GM15510 (cell line): ENCODE data around the gene ZNF274.

Experiments
- POLR2A ChIP-seq: IDR thresholded peaks from 3 replicates; pipeline ENCODE4 v1.6.1; 2011; ENCODE audit warnings: borderline replicate concordance; ENCODE audit not compliant: insufficient read length; ENCODE audit errors: extremely low read depth

Gene ZNF274

DNA sequence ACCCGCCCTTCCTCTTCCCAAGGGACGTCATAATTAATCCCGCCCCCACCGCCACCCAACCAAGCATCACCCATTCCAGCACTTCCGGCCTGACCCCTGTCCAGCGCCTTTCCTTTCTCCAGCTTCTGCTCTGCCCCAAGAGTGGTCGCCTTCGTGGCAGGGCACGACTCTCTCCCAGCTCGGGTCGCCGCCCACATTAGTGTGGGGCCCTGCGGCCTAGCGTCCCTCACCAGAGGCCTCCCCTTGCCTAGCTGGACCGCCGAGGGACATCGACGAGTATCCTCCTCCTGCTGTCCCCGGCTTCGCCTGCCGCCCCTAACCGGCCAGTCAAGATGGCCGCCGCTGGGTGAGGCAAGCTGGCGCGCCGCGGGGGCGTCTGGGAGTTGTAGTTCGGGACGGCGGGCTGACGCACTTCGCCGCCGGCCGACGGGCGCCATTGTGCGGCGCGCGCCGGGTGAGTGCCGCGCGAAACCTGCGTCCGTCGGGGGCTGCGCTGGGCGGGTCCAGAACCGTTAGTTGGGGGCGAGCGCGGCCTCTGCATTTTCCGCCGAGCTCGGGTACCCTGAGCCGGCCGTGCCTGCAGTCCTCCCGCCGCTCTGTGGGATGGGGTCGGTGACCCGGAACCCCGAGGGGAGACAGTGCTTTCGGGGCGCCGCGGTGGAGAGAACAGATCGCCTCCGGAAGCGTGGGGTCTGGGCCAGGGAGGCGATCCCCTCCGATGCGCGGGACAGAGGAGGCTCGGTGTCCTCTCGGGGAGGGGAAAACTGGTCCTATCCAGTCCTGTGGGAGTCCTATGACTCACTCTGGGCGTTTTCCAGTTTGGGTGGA, at the start of gene ZNF274:
Gene ZNF274 (plus strand): TSS at position 73 of the 828 bp plus-strand sequence. CDS start 905 bp downstream, outside the sequence.
- TF ChIP-seq POLR2A: peak; percentile 89

DNA sequence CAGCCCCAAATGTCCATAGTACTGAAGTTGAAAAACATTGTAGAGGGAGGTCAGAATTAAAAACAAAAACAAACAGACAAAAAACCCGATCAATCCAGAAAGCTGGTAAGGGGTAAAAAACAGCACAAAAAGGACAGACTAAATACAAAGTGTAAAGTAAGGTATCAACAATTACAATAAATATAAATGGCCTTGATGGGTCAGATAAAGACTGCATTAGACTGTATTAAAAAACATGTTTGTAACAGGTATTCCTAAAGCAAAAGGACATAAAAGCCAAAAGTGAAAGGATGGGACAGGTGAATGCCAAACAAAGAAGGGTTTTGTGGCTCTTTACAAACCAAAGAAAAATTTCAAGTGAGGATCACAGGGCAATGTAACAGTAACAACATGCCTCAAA, 48.6 kb upstream of the ZNF274 start:
- no peak for TF ChIP-seq POLR2A

- no peak for TF ChIP-seq POLR2A
Observed at GRCh38 chr19:58145849-58146248, 37.0 kb upstream of the ZNF274 start.

- TF ChIP-seq POLR2A: peak; percentile 67
Observed at GRCh38 chr19:58150328-58150921, 32.4 kb upstream of the ZNF274 start, which contains the start of gene ZNF329. Gene ZNF329, minus strand, starts transcription at chr19:58150789. Its CDS starts 21,286 bp downstream, at chr19:58129503.

DNA sequence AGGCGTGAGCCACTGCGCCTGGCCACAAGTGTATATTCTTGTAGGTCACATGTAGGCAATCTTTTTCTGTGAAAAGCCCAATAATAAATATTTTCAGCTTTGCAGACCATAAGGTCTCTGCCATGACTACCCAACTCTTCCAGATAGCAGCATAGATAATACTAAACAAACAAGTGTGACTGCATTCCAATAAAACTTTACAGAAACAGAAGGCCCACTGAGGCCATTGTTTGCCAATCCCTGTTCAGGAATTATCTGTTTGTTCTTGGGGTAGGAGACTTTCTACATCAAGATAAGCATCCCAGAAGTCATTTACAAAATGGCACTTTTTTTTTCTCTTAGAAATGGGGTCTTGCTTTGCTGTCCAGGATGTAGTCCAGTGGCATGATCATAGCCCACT, 29.5 kb upstream of the ZNF274 start:
- TF ChIP-seq POLR2A: no peak

DNA sequence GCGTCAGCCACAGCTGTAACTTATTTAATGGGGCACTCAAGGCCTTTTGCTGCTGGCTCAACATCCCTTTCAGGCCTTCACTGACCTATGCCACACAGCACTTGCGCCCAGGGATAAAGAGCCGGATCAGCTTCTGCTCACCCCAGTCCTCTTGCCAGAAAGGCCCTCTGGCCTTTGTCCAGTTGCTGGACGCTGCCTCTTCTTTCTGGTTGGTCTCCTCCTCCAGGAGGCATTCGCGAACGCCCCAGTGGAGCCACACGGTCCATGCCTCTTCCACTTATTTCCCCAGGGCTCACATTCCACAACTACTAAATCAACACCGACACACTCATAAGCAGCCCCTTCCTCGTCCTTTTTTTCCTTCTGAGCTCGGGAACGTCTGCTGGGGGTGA, 28.6 kb upstream of the ZNF274 start:
- TF ChIP-seq POLR2A: no peak

DNA sequence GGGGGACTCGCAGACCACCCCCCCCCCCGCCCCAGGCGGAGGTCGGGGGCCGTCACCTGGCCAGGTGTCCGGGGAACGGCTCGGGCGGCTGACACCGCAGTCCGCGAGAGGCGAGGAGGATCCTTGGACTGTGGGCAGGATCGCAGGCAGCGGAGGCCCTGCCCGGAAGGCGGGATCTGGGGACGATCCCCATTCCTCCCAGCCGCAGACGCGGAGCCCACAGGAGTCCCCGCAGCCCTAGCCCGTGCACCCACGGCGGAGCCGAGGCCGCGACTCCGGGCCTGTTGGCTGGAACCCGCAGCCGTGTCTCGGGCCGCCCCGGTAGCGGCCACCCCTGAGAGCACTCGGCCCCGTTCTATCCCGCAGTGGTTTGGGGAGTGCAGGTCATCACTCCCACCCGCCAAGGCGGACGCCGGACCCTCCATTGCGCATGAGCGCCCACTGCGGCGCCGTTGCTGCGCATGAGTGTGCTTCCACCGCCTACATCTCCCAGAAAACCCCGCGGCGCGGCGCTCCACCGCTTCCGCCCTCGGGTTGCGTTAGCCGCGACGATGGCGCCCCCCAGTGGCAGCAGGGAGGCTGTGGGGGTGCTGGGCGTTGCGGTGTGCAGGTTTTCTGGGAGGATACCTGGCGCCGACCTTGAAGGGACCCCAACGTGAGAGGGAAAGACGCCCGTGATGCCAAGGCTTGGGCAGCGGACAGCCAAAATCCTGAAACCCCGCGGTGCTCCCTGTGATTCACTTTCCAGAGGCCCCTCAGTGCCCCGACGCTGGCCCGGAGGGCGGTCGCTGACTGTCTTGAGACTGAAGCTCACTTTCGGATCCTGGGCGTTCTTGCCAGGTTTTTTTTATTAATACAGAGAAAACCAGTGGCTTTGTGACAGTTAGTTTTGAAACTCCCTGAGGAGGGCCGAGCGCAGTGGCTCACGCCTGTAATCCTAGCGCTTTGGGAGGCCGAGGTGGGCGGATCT, 27.9 kb upstream of the ZNF274 start:
- peak; percentile 44 for TF ChIP-seq POLR2A

DNA sequence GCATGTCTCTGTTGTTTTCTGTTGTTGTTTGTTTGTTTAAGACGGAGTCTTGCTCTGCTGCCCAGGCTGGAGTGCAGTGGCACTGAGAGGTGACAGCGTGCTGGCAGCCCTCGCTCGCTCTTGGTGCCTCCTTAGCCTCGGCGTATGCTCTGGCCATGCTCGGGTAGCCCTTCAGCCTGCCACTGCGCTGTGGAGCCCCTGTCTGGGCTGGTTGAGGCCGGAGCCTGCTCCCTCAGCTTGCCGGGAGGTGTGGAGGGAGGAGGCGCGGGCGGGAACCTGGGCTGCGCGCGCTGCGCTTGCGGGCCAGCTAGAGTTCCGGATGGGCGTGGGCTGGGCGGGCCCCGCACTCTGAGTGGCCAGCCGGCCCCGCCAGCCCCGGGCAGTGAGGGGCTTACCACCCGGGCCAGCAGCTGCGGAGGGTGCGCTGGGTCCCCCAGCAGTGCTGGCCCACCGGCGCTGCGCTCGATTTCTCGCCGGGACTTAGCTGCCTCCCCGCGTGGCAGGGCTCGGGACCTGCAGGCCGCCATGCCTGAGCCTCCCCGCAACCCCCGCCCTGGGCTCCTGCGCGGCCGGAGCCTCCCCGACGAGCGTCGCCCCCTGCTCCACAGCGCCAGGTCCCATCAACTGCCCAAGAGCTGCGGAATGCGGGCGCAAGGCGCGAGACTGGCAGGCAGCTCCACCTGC, 25.7 kb upstream of the ZNF274 start:
- TF ChIP-seq POLR2A: no peak

DNA sequence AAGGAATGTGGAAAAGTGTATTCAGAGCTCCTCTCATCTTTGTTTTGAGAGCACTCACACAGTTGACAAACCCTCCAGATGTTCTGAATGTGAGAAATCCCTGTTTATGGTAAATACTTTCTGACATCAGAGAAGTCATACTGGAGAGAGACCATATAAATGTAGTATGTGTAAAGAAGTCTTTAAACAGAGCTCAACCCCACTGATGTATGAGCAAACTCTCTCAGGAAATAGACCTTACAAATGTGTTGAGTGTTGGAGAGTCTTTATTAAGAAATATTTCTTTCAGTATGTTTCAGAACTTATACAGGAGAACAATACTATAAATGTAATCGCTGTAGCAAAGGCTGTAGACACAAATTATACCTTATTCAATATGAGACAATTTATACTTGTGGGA, 16.6 kb upstream of the ZNF274 start:
- TF ChIP-seq POLR2A: no peak

GRCh38 chr19:58166708-58167280, 16.1 kb upstream of the ZNF274 start:
- TF ChIP-seq POLR2A: no peak

GRCh38 chr19:58170860-58171259, 12.0 kb upstream of the ZNF274 start:
- no peak for TF ChIP-seq POLR2A

- TF ChIP-seq POLR2A: no peak
Observed at GRCh38 chr19:58181902-58182576, 822 bp upstream of the ZNF274 start.

DNA sequence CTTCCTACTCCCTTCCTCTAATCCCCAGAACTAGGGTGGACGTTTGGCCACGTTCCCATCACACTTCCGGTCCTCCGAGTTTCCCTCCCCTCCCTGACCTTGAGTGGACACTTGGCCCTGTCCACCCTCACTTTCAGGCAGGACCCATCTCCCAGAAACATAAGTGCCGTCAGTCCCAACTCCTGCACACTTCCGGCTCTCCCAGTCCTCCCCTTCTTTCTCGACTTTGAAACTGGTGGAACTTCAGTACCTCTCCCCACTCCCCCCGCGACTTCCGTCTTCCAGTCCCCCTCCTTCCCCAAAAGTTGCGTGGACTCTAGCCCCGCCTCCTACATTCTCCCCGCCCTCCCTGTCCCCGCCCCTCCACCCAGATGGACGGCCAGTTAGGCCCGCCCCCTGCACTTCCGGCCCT, 278 bp upstream of the ZNF274 start:
- no peak for TF ChIP-seq POLR2A

- TF ChIP-seq POLR2A: no peak
Observed at GRCh38 chr19:58183817-58184215, 955 bp downstream of the ZNF274 start.

DNA sequence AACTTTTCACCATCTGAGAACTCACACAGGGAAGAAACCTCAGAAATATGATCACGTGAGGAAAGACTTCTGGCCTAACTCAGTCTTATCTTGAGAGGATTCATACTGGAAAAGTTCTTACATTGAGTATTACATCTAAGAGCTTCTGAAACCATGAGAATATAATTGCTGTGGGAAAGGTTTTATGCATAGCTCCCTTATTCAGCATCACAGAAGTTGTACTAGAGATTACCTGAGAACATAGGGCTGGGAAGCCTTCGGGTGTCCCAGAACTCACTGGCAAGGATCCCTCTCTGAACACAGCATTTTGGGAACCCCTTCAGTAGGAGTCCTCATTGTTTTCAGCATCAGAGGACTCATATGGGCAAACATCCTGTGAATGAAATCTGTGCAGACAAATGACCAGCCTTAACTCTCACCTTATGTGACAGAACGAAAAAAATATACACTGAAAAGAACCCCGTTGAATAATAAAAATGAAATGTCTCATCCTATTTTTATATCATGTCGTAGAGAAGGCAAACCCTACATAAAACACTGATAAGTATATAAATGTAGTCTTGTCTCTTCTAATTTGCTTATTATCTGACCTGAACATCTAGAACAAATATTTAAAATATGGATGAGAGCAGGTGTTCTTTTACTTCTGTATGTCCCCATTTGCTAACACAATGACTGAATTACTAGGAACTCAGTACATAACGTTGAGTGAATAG, 14.2 kb downstream of the ZNF274 start:
- TF ChIP-seq POLR2A: no peak
